PFSK-1 (cell line): Measurements from ENCODE around the gene ARHGEF11.

Source experiments
- FOXP2 ChIP-seq: optimal IDR thresholded peaks from 2 replicates; pipeline ENCODE3; 2011; ENCODE audit warnings: borderline replicate concordance, control low read depth, inconsistent platforms; ENCODE audit not compliant: insufficient read depth; ENCODE audit errors: extremely low read length, extremely low read depth
- POLR2AphosphoS5 ChIP-seq: IDR thresholded peaks from 2 replicates; pipeline ENCODE4 v1.6.1; 2012; ENCODE audit warnings: low read depth, mild to moderate bottlenecking, control low read depth, low read length, moderate library complexity
- SIN3A ChIP-seq: IDR thresholded peaks from 2 replicates; pipeline ENCODE4 v1.6.1; 2012; ENCODE audit warnings: mild to moderate bottlenecking, low read length, moderate library complexity, borderline replicate concordance; ENCODE audit not compliant: insufficient read depth
- TAF1 ChIP-seq: IDR thresholded peaks from 2 replicates; pipeline ENCODE4 v1.6.1; 2012; ENCODE audit warnings: low read length, control low read depth, borderline replicate concordance; ENCODE audit not compliant: insufficient read depth
- TF ChIP-seq, protein P1 (sequence below), 2 experiments: IDR thresholded peaks; 2 replicates each; pipeline versions ENCODE4 v1.6.1 to v1.8.0; 2011 to 2012; ENCODE audit warnings: low read depth in 2 of 2, low read length in 2 of 2, control low read depth in 1 of 2, inconsistent platforms in 1 of 2, mild to moderate bottlenecking in 1 of 2, moderate library complexity in 1 of 2; ENCODE audit not compliant: insufficient read depth in 1 of 2

Gene ARHGEF11

GRCh38 chr1:156887734-156888133 is 157.8 kb downstream of the ARHGEF11 start:
- TF ChIP-seq SIN3A (no peak), TAF1 (no peak), POLR2AphosphoS5 (no peak), FOXP2 (no peak)
- TF ChIP-seq, protein P1, sequence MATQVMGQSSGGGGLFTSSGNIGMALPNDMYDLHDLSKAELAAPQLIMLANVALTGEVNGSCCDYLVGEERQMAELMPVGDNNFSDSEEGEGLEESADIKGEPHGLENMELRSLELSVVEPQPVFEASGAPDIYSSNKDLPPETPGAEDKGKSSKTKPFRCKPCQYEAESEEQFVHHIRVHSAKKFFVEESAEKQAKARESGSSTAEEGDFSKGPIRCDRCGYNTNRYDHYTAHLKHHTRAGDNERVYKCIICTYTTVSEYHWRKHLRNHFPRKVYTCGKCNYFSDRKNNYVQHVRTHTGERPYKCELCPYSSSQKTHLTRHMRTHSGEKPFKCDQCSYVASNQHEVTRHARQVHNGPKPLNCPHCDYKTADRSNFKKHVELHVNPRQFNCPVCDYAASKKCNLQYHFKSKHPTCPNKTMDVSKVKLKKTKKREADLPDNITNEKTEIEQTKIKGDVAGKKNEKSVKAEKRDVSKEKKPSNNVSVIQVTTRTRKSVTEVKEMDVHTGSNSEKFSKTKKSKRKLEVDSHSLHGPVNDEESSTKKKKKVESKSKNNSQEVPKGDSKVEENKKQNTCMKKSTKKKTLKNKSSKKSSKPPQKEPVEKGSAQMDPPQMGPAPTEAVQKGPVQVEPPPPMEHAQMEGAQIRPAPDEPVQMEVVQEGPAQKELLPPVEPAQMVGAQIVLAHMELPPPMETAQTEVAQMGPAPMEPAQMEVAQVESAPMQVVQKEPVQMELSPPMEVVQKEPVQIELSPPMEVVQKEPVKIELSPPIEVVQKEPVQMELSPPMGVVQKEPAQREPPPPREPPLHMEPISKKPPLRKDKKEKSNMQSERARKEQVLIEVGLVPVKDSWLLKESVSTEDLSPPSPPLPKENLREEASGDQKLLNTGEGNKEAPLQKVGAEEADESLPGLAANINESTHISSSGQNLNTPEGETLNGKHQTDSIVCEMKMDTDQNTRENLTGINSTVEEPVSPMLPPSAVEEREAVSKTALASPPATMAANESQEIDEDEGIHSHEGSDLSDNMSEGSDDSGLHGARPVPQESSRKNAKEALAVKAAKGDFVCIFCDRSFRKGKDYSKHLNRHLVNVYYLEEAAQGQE (IDR thresholded peaks at IDR 0.05; ENCODE audit: insufficient read depth in 1 of 2, low read depth in 2 of 2, low read length in 2 of 2), result no peak

DNA sequence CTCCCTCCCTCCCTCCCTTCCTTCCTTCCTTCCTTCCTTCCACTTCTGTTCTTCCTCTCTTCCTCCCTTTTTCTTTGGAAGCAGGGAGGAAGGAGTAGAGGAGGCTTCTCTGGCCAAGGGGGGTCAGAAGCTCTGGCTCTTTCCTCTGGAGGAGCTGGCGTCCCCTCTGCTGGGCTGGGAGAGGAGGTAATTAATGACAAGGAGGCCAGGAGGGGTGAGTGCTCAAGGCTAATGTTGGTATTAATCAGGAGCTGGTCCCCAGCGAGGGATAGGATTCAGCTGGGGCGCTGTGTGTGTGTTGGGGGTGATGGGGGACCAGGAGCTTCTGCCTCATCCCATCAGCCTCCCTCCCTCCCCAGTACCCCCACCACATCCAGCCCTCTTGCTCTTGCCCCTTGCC is 158.2 kb downstream of the ARHGEF11 start:
- TF ChIP-seq TAF1, result no peak

GRCh38 chr1:156886583-156887281 is 158.8 kb downstream of the ARHGEF11 start:
- TF ChIP-seq, protein P1 (IDR thresholded peaks at IDR 0.05; ENCODE audit: insufficient read depth in 1 of 2, low read depth in 2 of 2, low read length in 2 of 2), result no peak
- TF ChIP-seq POLR2AphosphoS5 (no peak), TAF1 (no peak), FOXP2 (no peak), SIN3A (no peak)

DNA sequence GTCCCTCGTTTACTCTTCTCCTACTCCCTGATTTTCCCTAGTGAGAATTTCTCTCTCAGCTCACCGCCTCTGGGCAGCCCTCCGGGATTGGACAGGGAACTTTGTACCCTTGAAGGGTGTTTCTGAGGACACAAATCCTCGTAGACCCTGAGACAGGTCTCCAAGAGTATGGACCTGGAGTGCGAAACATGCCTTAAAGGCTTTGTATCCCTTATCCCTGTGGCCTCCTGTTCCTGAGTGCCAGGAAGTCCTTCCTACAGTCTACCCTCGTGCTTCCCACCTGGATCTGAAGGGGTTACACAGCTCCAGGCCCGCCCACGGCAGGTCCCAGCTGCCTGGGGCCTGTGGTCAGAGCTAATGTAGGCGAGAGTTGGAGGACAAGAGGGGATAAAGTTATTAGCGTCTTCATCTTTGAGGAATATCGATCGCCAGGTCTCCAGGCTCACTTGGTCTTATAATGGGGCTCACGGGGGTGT is 159.6 kb downstream of the ARHGEF11 start:
- TF ChIP-seq TAF1 (no peak), SIN3A (no peak), POLR2AphosphoS5 (no peak), FOXP2 (no peak)
- TF ChIP-seq, protein P1 (IDR thresholded peaks at IDR 0.05; ENCODE audit: insufficient read depth in 1 of 2, low read depth in 2 of 2, low read length in 2 of 2), result no peak

- TF ChIP-seq TAF1, result no peak
- TF ChIP-seq FOXP2, result no peak
- no peak for TF ChIP-seq POLR2AphosphoS5
- no peak for TF ChIP-seq SIN3A
- TF ChIP-seq, protein P1 (IDR thresholded peaks at IDR 0.05; ENCODE audit: insufficient read depth in 1 of 2, low read depth in 2 of 2, low read length in 2 of 2), result no peak
Observed at GRCh38 chr1:156885314-156885713, 160.2 kb downstream of the ARHGEF11 start.
